Loucy (cell line): ENCODE data around the gene EPYC.

Source experiments
- CTCF ChIP-seq: fragments of 200-600 bp; sonication (generic); conservative IDR thresholded peaks from 2 replicates; pipeline ENCODE4 v1.5.1; 2014; ENCODE audit warnings: mild to moderate bottlenecking, antibody characterized with exemption, low read length
- EZH2phosphoT487 ChIP-seq: fragments of 200-600 bp; IDR thresholded peaks from 2 replicates; pipeline ENCODE4 v1.6.1; 2018; ENCODE audit warnings: antibody characterized with exemption, mild to moderate bottlenecking, moderate library complexity, borderline replicate concordance

DNA sequence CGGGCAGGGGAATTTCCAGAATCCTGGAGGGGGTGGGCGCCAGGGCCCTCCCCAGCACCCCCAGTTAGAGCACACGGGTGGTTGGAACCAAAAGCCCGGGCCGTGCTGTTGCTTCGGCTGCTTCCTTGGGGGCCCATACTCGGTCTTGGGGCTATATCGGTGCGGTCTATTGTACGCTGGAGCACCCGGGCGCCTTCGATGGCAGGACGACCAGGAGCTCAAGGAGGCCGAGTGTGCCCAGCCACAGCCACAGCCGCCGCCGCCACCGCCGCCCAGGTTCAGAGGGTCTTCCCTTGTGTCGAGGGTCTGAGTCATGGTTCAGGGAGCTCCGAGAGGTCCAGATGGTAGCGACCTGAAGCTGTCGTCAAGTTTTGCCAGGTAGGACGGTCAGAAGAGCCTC, 50.3 kb downstream of the EPYC start:
- TF ChIP-seq CTCF: no peak
- no peak for TF ChIP-seq EZH2phosphoT487
